OCI-LY7 (cell line): ENCODE measurements around the gene KRI1.

Source experiments
- CTCF ChIP-seq: fragments of 200-600 bp; sonication (generic); conservative IDR thresholded peaks from 2 replicates; pipeline ENCODE4 v1.5.1; 2014; ENCODE audit warnings: mild to moderate bottlenecking, antibody characterized with exemption, low read length, moderate library complexity, mixed read lengths
- EZH2phosphoT487 ChIP-seq: fragments of 200-600 bp; sonication (generic); IDR thresholded peaks from 2 replicates; pipeline ENCODE4 v1.6.1; 2018; ENCODE audit warnings: low read depth, borderline replicate concordance, mild to moderate bottlenecking, mixed run types, antibody characterized with exemption, low read length, moderate library complexity, mixed read lengths

GRCh38 chr19:10568062-10568825 is 2.4 kb upstream of the KRI1 start:
- TF ChIP-seq CTCF (0 out of 2 replicates have a peak, but pooled peaks have one; percentile 16), EZH2phosphoT487 (no peak)
